ENCODE data around the gene ATP13A2. TPM values are rescaled to one million over a fixed set of nuclear protein-coding genes. Genes with fewer than 3 reads are reported as not detected.

Gene ATP13A2
- total and polyA plus RNA-seq, 8 donors = 11.1 to 249 (median 24.8) TPM

GRCh38 chr1:17053086-17053684 lies 41.5 kb upstream of the ATP13A2 start:
- Histone ChIP-seq H3K9me3 (no peaks in the 10 kb centered on the region), H3K4me1 (peaks cover 19 to 44% (median 30%) of the 10 kb centered on the region in 4 donors), H3K4me3 (peak overlapping the region; percentile 74 to 91 (median 83)), H3K36me3 (peaks cover 7 to 30% (median 26%) of the 10 kb centered on the region in 4 donors), H3K27ac (peak overlapping the region; percentile 81 to 95 (median 91)), H3K27me3 (no peaks in the 10 kb centered on the region)
- 2 to 6% (median 3%) methylated on average over 12 of the region's 12 CpGs for WGBS, 5 donors
- intact Hi-C loops (cut with DNase I; ENCODE audit: low total_unique reads) = no loop called here
- no peak for DNase-seq
- TF ChIP-seq CTCF (IDR thresholded peaks at IDR 0.05) (no peak), POLR2AphosphoS5 (IDR thresholded peaks at IDR 0.05) (no peak), POLR2A (IDR thresholded peaks at IDR 0.05) (no peak), EP300 (IDR thresholded peaks at IDR 0.05) (no peak)

- no peaks in the 10 kb centered on the region for H3K27me3 ChIP-seq
- TF ChIP-seq EP300 (IDR thresholded peaks at IDR 0.05) = no peak
- H3K4me3 ChIP-seq = peak overlapping the region; percentile 74 to 91 (median 83)
- H3K4me1 ChIP-seq = peaks cover 19 to 45% (median 32%) of the 10 kb centered on the region in 4 donors
- no peak for DNase-seq
- intact Hi-C loops (cut with DNase I; ENCODE audit: low total_unique reads) = no loop called here
- H3K36me3 ChIP-seq = peaks cover 7 to 31% (median 28%) of the 10 kb centered on the region in 4 donors
- no peaks in the 10 kb centered on the region for H3K9me3 ChIP-seq
- H3K27ac ChIP-seq = peak overlapping the region in 4 of 5 donors; percentile 87 to 95 (median 92)
These were observed 40.9 kb upstream of the ATP13A2 start for GRCh38 chr1:17052641-17053040.

- peak overlapping the region in 1 of 4 donors; percentile 88 for H3K4me3 ChIP-seq
These were observed 40.3 kb upstream of the ATP13A2 start for GRCh38 chr1:17052038-17052437.

GRCh38 chr1:17047924-17048323 lies 36.2 kb upstream of the ATP13A2 start:
- H3K27ac ChIP-seq = no peak overlapping the region
- WGBS, 5 donors = 86 to 92% (median 89%) methylated on average over 5 of the region's 5 CpGs
- H3K27me3 ChIP-seq = no peaks in the 10 kb centered on the region
- TF ChIP-seq CTCF (IDR thresholded peaks at IDR 0.05) (no peak), POLR2A (IDR thresholded peaks at IDR 0.05) (no peak), POLR2AphosphoS5 (IDR thresholded peaks at IDR 0.05) (no peak), EP300 (IDR thresholded peaks at IDR 0.05) (no peak)
- intact Hi-C loops (cut with DNase I; ENCODE audit: low total_unique reads) = no loop called here
- no peak for DNase-seq
- peaks cover 14 to 59% (median 37%) of the 10 kb centered on the region in 4 donors for H3K4me1 ChIP-seq
- no peak overlapping the region for H3K4me3 ChIP-seq
- H3K9me3 ChIP-seq = no peaks in the 10 kb centered on the region
- peaks cover 24 to 59% (median 51%) of the 10 kb centered on the region in 4 donors for H3K36me3 ChIP-seq

More at GRCh38 chr1:17052038-17052437, 40.3 kb upstream of the ATP13A2 start:
- Histone ChIP-seq H3K4me1 (peaks cover 19 to 51% (median 35%) of the 10 kb centered on the region in 4 donors), H3K9me3 (no peaks in the 10 kb centered on the region), H3K36me3 (peaks cover 7 to 37% (median 31%) of the 10 kb centered on the region in 4 donors), H3K27ac (peak overlapping the region in 2 of 5 donors; percentile 91 to 93), H3K27me3 (no peaks in the 10 kb centered on the region)
- DNase-seq = no peak
- intact Hi-C loops (cut with DNase I; ENCODE audit: low total_unique reads) = no loop called here
- 33 to 67% (median 52%) methylated on average over 1 of the region's 1 CpG for WGBS, 5 donors
- TF ChIP-seq EP300 (IDR thresholded peaks at IDR 0.05) (no peak), CTCF (IDR thresholded peaks at IDR 0.05) (no peak), POLR2A (IDR thresholded peaks at IDR 0.05) (no peak), POLR2AphosphoS5 (IDR thresholded peaks at IDR 0.05) (no peak)

- no peaks in the 10 kb centered on the region for H3K9me3 ChIP-seq
- no peak overlapping the region for H3K27ac ChIP-seq
- 54 to 68% (median 62%) methylated on average over 3 of the region's 3 CpGs for WGBS, 5 donors
- no peak overlapping the region for H3K4me3 ChIP-seq
- H3K27me3 ChIP-seq = no peaks in the 10 kb centered on the region
- intact Hi-C loops (cut with DNase I; ENCODE audit: low total_unique reads) = no loop called here
- no peak for DNase-seq
- no peak for TF ChIP-seq POLR2A (IDR thresholded peaks at IDR 0.05)
- no peak for TF ChIP-seq POLR2AphosphoS5 (IDR thresholded peaks at IDR 0.05)
- no peak for TF ChIP-seq CTCF (IDR thresholded peaks at IDR 0.05)
- TF ChIP-seq EP300 (IDR thresholded peaks at IDR 0.05) = no peak
- peaks cover 0 to 43% (median 21%) of the 10 kb centered on the region in 4 donors for H3K4me1 ChIP-seq
- H3K36me3 ChIP-seq = peaks cover 37 to 71% (median 64%) of the 10 kb centered on the region in 4 donors
These were observed 34.6 kb upstream of the ATP13A2 start for GRCh38 chr1:17046334-17046657.

Measured in stomach (tissue), 9 donors.